HUES64 (cell line): Measurements from ENCODE around the gene MINDY4.

ENCODE experiments used
- H3K27ac ChIP-seq: 2 replicates; pipeline ENCODE4 v1.7.0; 2013; ENCODE audit warnings: low read depth, low read length, inconsistent platforms
- H3K27me3 ChIP-seq: 2 replicates; pipeline ENCODE4 v1.6.1; 2013; ENCODE audit warnings: mild to moderate bottlenecking, low read length; ENCODE audit not compliant: insufficient read depth
- H3K36me3 ChIP-seq: 2 replicates; pipeline ENCODE4 v1.6.1; 2013; ENCODE audit warnings: mild to moderate bottlenecking, low read length; ENCODE audit not compliant: insufficient read depth
- H3K4me1 ChIP-seq: 2 replicates; pipeline ENCODE4 v1.6.1; 2013; ENCODE audit warnings: mild to moderate bottlenecking, low read length, moderate library complexity; ENCODE audit not compliant: insufficient read depth
- H3K4me3 ChIP-seq: 2 replicates; pipeline ENCODE4 v1.5.1; 2013; ENCODE audit warnings: mild to moderate bottlenecking, low read length, moderate library complexity
- H3K9ac ChIP-seq: 2 replicates; pipeline ENCODE4 v1.6.1; 2013; ENCODE audit warnings: mild to moderate bottlenecking, low read depth, low read length
- H3K9me3 ChIP-seq: 2 replicates; pipeline ENCODE4 v1.6.1; 2013; ENCODE audit warnings: low read depth, low read length; ENCODE audit not compliant: insufficient read depth
- WGBS: fragments of 150-250, 120-280 bp; methylation state at CpG from one replicate; pipeline ENCODE4 v1.1.7; 2013; ENCODE audit warnings: missing lambda C conversion rate; 5-methylcytosine and 5-hydroxymethylcytosine counted together

MINDY4 gene

DNA sequence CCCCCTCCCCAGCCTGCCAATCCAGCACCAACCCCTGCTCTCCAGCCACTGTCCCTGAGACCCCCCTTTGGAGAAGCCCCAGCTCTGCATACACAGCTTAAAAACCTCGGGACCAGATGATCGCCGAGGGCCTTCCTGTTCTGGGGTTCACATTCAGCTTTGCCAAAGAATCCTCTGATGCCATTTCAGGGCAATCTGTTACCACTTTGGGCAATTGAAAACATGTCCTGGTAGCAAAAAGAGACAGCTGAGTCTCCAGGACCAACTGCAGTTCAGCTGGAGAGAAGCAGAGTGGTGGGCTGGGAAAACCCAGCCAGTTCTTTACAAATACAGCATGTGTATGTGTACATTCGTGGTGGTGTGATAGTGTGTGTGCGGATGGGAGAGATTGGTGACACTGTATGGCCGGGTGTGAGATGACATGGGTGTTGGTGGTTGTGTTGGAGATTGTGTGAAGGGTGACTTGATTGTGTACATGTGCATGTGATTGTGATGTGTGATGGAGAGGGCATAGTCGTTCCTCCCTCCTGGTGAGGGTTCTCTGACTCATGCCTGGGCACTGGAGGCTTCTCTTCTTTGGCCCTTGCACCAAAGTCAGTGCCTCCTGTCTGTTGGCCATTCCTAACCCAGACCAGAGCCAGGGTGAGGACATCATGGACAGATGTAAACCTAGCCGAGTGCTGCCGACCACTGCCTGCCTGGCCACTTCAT lies 91.9 kb downstream of the MINDY4 start:
- Histone ChIP-seq H3K9me3 (no peaks in the 10 kb centered on the region), H3K27ac (no peak overlapping the region), H3K4me3 (no peak overlapping the region), H3K9ac (no peak overlapping the region), H3K27me3 (no peaks in the 10 kb centered on the region), H3K4me1 (no peaks in the 10 kb centered on the region), H3K36me3 (no peaks in the 10 kb centered on the region)
- 94% methylated on average over 9 of the region's 9 CpGs for WGBS

GRCh38 chr7:30863706-30864035 lies 92.5 kb downstream of the MINDY4 start:
- H3K9ac ChIP-seq = no peak overlapping the region
- WGBS = 97% methylated on average over 4 of the region's 4 CpGs
- H3K9me3 ChIP-seq = no peaks in the 10 kb centered on the region

GRCh38 chr7:30864101-30864500 lies 92.9 kb downstream of the MINDY4 start:
- Histone ChIP-seq H3K9me3 (no peaks in the 10 kb centered on the region), H3K27ac (no peak overlapping the region), H3K27me3 (no peaks in the 10 kb centered on the region), H3K9ac (no peak overlapping the region), H3K4me3 (no peak overlapping the region), H3K4me1 (no peaks in the 10 kb centered on the region), H3K36me3 (no peaks in the 10 kb centered on the region)
- WGBS = 87% methylated on average over 3 of the region's 3 CpGs

More at GRCh38 chr7:30863706-30864035, 92.5 kb downstream of the MINDY4 start:
- Histone ChIP-seq H3K4me1 (no peaks in the 10 kb centered on the region), H3K27me3 (no peaks in the 10 kb centered on the region), H3K27ac (no peak overlapping the region), H3K4me3 (no peak overlapping the region), H3K36me3 (no peaks in the 10 kb centered on the region)

GRCh38 chr7:30865076-30865475 lies 93.9 kb downstream of the MINDY4 start:
- Histone ChIP-seq H3K36me3 (no peaks in the 10 kb centered on the region), H3K27ac (no peak overlapping the region), H3K27me3 (no peaks in the 10 kb centered on the region), H3K4me1 (no peaks in the 10 kb centered on the region), H3K4me3 (no peak overlapping the region), H3K9ac (no peak overlapping the region), H3K9me3 (no peaks in the 10 kb centered on the region)
- 97% methylated on average over 4 of the region's 4 CpGs for WGBS

DNA sequence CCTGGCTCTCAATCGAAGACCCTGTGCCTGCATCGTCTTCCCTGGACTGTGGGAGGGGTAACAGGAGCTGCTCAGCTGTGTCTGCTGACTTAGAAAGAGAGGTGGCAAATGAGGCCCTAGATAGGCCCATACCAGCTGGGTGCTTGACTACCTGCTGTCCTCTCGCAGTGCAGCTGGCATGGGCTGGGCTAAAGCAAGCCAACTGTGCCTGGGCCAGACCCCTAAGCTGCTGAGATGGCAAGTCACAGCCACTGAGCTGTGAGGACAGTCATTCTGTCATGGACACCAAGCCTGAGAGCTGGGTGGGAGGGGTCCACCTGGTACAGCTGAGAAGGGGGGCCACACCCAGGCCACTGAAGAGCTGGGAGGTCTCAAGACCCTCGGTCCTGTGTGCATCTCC lies 94.6 kb downstream of the MINDY4 start:
- Histone ChIP-seq H3K36me3 (no peaks in the 10 kb centered on the region), H3K9me3 (no peaks in the 10 kb centered on the region), H3K4me1 (no peaks in the 10 kb centered on the region), H3K4me3 (no peak overlapping the region), H3K27ac (no peak overlapping the region), H3K27me3 (no peaks in the 10 kb centered on the region), H3K9ac (no peak overlapping the region)
- WGBS = 89% methylated on average over 4 of the region's 4 CpGs

- no peaks in the 10 kb centered on the region for H3K27me3 ChIP-seq
- H3K4me3 ChIP-seq = no peak overlapping the region
- no peak overlapping the region for H3K9ac ChIP-seq
- 94% methylated on average over 7 of the region's 7 CpGs for WGBS
- H3K36me3 ChIP-seq = no peaks in the 10 kb centered on the region
- no peaks in the 10 kb centered on the region for H3K9me3 ChIP-seq
- H3K4me1 ChIP-seq = no peaks in the 10 kb centered on the region
- H3K27ac ChIP-seq = no peak overlapping the region
These were observed 95.7 kb downstream of the MINDY4 start for GRCh38 chr7:30866939-30867338.

GRCh38 chr7:30867483-30867882 lies 96.3 kb downstream of the MINDY4 start:
- WGBS = 92% methylated on average over 1 of the region's 1 CpG
- Histone ChIP-seq H3K9ac (no peak overlapping the region), H3K4me3 (no peak overlapping the region), H3K4me1 (no peaks in the 10 kb centered on the region), H3K27me3 (no peaks in the 10 kb centered on the region), H3K9me3 (no peaks in the 10 kb centered on the region), H3K36me3 (no peaks in the 10 kb centered on the region), H3K27ac (no peak overlapping the region)

DNA sequence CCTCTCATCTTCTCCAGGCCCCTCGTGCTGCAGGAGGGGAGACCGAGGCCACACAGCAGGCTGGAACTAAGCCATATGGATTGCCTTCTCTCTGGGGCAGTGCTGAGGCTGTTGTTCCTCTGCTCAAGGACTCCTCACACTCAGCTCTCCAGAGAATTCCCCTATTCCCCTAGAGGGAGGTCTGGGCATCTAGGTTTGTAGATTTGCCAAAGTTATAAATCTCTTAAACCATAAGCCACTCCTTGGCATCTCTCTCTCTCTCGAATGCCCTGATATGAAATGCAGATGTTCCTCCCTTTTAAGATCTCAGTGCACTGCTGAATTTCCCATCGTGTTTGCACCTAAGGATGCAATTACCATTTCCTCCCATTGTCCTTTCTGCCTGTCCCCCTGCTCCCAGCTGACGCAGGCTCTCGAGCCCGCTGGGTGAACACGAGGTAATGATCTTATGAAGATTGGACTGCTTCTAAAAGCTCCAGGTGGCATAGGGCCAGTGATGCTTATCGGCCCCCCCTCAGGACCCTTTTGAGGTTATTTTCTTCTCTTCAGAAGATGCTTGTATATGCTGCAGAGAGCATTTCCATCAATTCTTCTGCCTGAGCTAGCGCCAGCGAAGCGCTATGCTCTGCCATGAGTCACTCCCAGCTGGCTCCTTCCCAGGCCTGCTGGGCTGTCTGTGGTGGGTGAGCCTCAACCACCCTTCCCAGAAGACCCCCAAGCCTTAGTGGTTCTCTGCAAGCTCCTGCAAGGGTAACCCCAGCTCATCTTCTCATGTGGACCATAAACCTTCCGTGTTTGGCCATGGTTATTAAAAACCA lies 98.8 kb downstream of the MINDY4 start:
- Histone ChIP-seq H3K27me3 (no peaks in the 10 kb centered on the region), H3K4me3 (no peak overlapping the region), H3K9ac (no peak overlapping the region), H3K36me3 (no peaks in the 10 kb centered on the region), H3K9me3 (no peaks in the 10 kb centered on the region), H3K27ac (no peak overlapping the region), H3K4me1 (no peaks in the 10 kb centered on the region)
- 85% methylated on average over 13 of the region's 13 CpGs for WGBS

- no peak overlapping the region for H3K27ac ChIP-seq
- H3K4me1 ChIP-seq = no peaks in the 10 kb centered on the region
- no peak overlapping the region for H3K4me3 ChIP-seq
- H3K9me3 ChIP-seq = no peaks in the 10 kb centered on the region
- no peaks in the 10 kb centered on the region for H3K27me3 ChIP-seq
- 70% methylated on average over 10 of the region's 10 CpGs for WGBS
- no peak overlapping the region for H3K9ac ChIP-seq
- no peaks in the 10 kb centered on the region for H3K36me3 ChIP-seq
These were observed 99.8 kb downstream of the MINDY4 start for GRCh38 chr7:30870821-30871518.

DNA sequence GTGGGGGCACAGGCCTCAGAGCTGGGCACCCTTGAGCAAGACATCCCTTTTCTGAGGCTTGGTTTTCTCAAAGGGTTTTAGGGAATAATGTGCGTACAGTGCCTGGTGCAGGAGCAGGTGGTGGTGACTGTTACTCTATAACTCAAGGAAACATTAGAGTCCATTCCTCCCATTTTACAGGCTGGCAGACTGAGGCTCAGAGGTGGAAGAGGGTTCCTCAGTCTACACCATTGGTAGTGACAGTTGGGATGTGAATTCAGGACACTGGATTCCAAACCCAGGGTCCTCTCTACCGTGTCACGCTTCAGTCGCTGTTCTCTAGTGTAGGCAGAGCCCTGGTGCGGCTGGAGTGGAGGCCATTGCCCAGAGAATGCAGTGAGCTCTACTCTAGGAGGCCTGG lies 100.4 kb downstream of the MINDY4 start:
- Histone ChIP-seq H3K9ac (no peak overlapping the region), H3K4me1 (peaks cover under 1% of the 10 kb centered on the region; the same call in 1 of the 2 replicates), H3K27ac (no peak overlapping the region), H3K4me3 (no peak overlapping the region), H3K27me3 (no peaks in the 10 kb centered on the region), H3K36me3 (no peaks in the 10 kb centered on the region), H3K9me3 (no peaks in the 10 kb centered on the region)
- 97% methylated on average over 5 of the region's 5 CpGs for WGBS

DNA sequence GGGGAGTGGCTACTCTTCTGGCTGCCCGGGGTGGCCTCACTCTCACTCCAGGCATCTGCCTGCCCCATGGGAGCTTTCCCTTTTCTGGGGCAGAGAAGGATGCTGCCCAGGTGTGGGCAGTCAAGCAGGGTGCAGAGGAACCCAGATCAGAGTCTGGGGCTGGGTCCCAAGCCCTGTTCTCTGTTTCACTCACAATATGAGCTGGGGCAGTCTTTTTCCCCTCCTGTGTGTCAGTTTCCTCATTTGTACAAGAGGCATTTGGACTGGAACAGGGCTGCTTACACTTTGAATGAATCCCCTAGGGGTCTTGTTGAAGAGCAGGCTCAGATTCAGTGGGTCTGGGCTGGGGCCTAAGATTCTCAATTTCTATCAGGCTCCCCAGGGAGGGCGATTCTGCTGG lies 102.0 kb downstream of the MINDY4 start:
- no peaks in the 10 kb centered on the region for H3K36me3 ChIP-seq
- no peak overlapping the region for H3K9ac ChIP-seq
- no peaks in the 10 kb centered on the region for H3K9me3 ChIP-seq
- no peaks in the 10 kb centered on the region for H3K27me3 ChIP-seq
- H3K27ac ChIP-seq = no peak overlapping the region
- WGBS = 86% methylated on average over 2 of the region's 2 CpGs
- H3K4me3 ChIP-seq = no peak overlapping the region
- H3K4me1 ChIP-seq = peaks cover 3% of the 10 kb centered on the region; the same call in 1 of the 2 replicates
